Panc1 (cell line): Measurements from ENCODE around the gene PKD1L1. TPM values are rescaled to one million over a fixed set of nuclear protein-coding genes. Genes with fewer than 3 reads are reported as not detected.

Experiments used
- ATAC-seq: fragments of 200-7000 bp; cut with Tn5 transposase; 2 replicates; pipeline ENCODE4 v1.9.1; 2020; ENCODE audit warnings: mild to moderate bottlenecking, moderate library complexity
- BruUV-seq: library from RNA; stranded (reverse); fragments of 400-500 nt; replicated peaks from 2 replicates; lab custom pipeline; 2021; lab: Mats Ljungman, UMichigan
- CTCF ChIA-PET: fragments of 300-600 bp; sonication (Branson Sonifier 250); formaldehyde crosslinking; loops from one replicate; lab custom pipeline; 2022; ENCODE audit warnings: antibody characterized with exemption; lab: Charles Lee
- POLR2A ChIA-PET: fragments of 300-600 bp; sonication (Branson Sonifier 250); formaldehyde crosslinking; loops from one replicate; lab custom pipeline; 2022; ENCODE audit warnings: antibody characterized with exemption; lab: Charles Lee
- DNase-seq: peaks from one replicate; pipeline ENCODE4 v3.0.0-alpha.2; 2010; ENCODE audit warnings: low read depth, low spot score
- H3K27ac ChIP-seq: 2 replicates; pipeline ENCODE4 v1.5.1; 2011; ENCODE audit warnings: mild to moderate bottlenecking, low read length, inconsistent platforms
- H3K27me3 ChIP-seq: fragments of 200-500 bp; sonication (Bioruptor generic); 2 replicates; pipeline ENCODE4 v1.6.0; 2014; ENCODE audit warnings: low read length, inconsistent platforms; ENCODE audit not compliant: control insufficient read depth, insufficient read depth
- H3K36me3 ChIP-seq: fragments of 200-500 bp; sonication (Bioruptor generic); 2 replicates; pipeline ENCODE4 v1.5.1; 2014; ENCODE audit warnings: inconsistent platforms, mild to moderate bottlenecking, low read length, moderate library complexity; ENCODE audit not compliant: control insufficient read depth, insufficient read depth
- H3K4me1 ChIP-seq: 2 replicates; pipeline ENCODE4 v1.5.1; 2011; ENCODE audit warnings: inconsistent platforms, mild to moderate bottlenecking, low read length, moderate library complexity; ENCODE audit not compliant: control insufficient read depth, insufficient read depth
- H3K4me3 ChIP-seq, 2 experiments: 2 replicates each; pipeline ENCODE4 v1.5.1; 2011 to 2012; ENCODE audit warnings: low read depth in 2 of 2, low read length in 2 of 2, mild to moderate bottlenecking in 2 of 2, inconsistent platforms in 1 of 2, moderate library complexity in 1 of 2
- H3K9me3 ChIP-seq: fragments of 200-500 bp; sonication (Bioruptor generic); 2 replicates; pipeline ENCODE4 v1.5.1; 2014; ENCODE audit warnings: low read depth, mild to moderate bottlenecking, inconsistent platforms, low read length, moderate library complexity; ENCODE audit not compliant: control insufficient read depth, insufficient read depth
- CTCF ChIP-seq: fragments of 450-650 bp; IDR thresholded peaks from 2 replicates; pipeline ENCODE4 v1.5.1; 2017; ENCODE audit warnings: mild to moderate bottlenecking
- POLR2AphosphoS5 ChIP-seq: IDR thresholded peaks from 2 replicates; pipeline ENCODE4 v1.6.1; 2012; ENCODE audit warnings: mild to moderate bottlenecking, low read depth, low read length, moderate library complexity
- REST ChIP-seq, 2 experiments: IDR thresholded peaks; 2 replicates each; pipeline ENCODE4 v1.6.1; 2011 to 2012; ENCODE audit warnings: low read depth in 2 of 2, control low read depth in 1 of 2, low read length in 1 of 2, mild to moderate bottlenecking in 1 of 2, moderate library complexity in 1 of 2; ENCODE audit not compliant: insufficient read depth in 1 of 2
- SIN3A ChIP-seq: IDR thresholded peaks from 2 replicates; pipeline ENCODE4 v1.6.1; 2012; ENCODE audit warnings: low read depth, mild to moderate bottlenecking, low read length, moderate library complexity, borderline replicate concordance; ENCODE audit not compliant: insufficient read depth
- TCF7L2 ChIP-seq: IDR thresholded peaks from 2 replicates; pipeline ENCODE4 v1.6.1; 2011; ENCODE audit warnings: mild to moderate bottlenecking, low read depth, low read length, inconsistent platforms
- in situ Hi-C: cut with HindIII; loops from 2 replicates; pipeline ENCODE4 v1.10.0; 2016; ENCODE audit warnings: low sequenced_read_pairs, low pct_unique_long_range_greater_than_20kb
- intact Hi-C: fragments of 100-400 bp; cut with micrococcal nuclease; formaldehyde crosslinking; loops from one replicate; pipeline ENCODE4 v1.10.0; 2022; ENCODE audit not compliant: unreplicated experiment
- total RNA-seq: library from RNA; stranded (reverse); gene quantifications from one replicate; pipeline ENCODE4 v1.2.1, GENCODE V29; 2021; ENCODE audit not compliant: unreplicated experiment

The PKD1L1 gene
- total RNA-seq, 1 experiment from 2014 or later: 2.2 TPM

GRCh38 chr7:47896809-47897423 lies 51.4 kb downstream of the PKD1L1 start:
- ATAC-seq: no peak; the same call in 1 of the 2 replicates
- Histone ChIP-seq H3K9me3 (no peaks in the 10 kb centered on the region), H3K27ac (no peak overlapping the region), H3K4me3 (no peak overlapping the region), H3K27me3 (no peaks in the 10 kb centered on the region), H3K36me3 (no peaks in the 10 kb centered on the region), H3K4me1 (0 out of 2 replicates have a peak, but pooled peaks cover 6% of the 10 kb centered on the region)
- intact Hi-C loops: no loop called here
- DNase-seq: no peak
- TF ChIP-seq SIN3A: no peak
- no peak for TF ChIP-seq TCF7L2
- TF ChIP-seq REST (IDR thresholded peaks at IDR 0.05; ENCODE audit: insufficient read depth in 1 of 2, low read depth in 2 of 2, low read length in 1 of 2): no peak
- no peak for TF ChIP-seq CTCF
- no peak for TF ChIP-seq POLR2AphosphoS5
- ChIA-PET POLR2A (no interaction called here), CTCF (no interaction called here)
- no TSS peak for BruUV-seq
- in situ Hi-C loops: no loop called here

GRCh38 chr7:47895026-47895425 lies 53.2 kb downstream of the PKD1L1 start:
- Histone ChIP-seq H3K9me3 (no peaks in the 10 kb centered on the region), H3K27me3 (no peaks in the 10 kb centered on the region), H3K36me3 (no peaks in the 10 kb centered on the region), H3K27ac (peak overlapping the region; percentile 24; the same call in 1 of the 2 replicates), H3K4me3 (no peak overlapping the region), H3K4me1 (0 out of 2 replicates have a peak, but pooled peaks cover 6% of the 10 kb centered on the region)
- no peak for TF ChIP-seq TCF7L2
- ATAC-seq (peak; percentile 25; the same call in 1 of the 2 replicates), DNase-seq (no peak)
- ChIA-PET CTCF (no interaction called here), POLR2A (interaction anchor here (0.6 kb wide), 1 partner anchor 15 kb away, joined by 4 read pairs; no protein-coding TSS in a partner anchor)
- in situ Hi-C loops (no loop called here), intact Hi-C loops (no loop called here)
- no TSS peak for BruUV-seq

GRCh38 chr7:47893721-47894365 lies 54.4 kb downstream of the PKD1L1 start:
- in situ Hi-C loops (no loop called here), intact Hi-C loops (no loop called here)
- POLR2A ChIA-PET: no interaction called here
- 0 out of 2 replicates have a peak, but pooled peaks cover 6% of the 10 kb centered on the region for H3K4me1 ChIP-seq
- DNase-seq (no peak), ATAC-seq (no peak)
- H3K4me3 ChIP-seq: no peak overlapping the region
- CTCF ChIA-PET: no interaction called here
- no peak for TF ChIP-seq POLR2AphosphoS5
- TF ChIP-seq REST (IDR thresholded peaks at IDR 0.05; ENCODE audit: insufficient read depth in 1 of 2, low read depth in 2 of 2, low read length in 1 of 2): no peak
- no peak for TF ChIP-seq SIN3A
- no peak for TF ChIP-seq TCF7L2
- no peak for TF ChIP-seq CTCF
- 0 out of 2 replicates have a peak overlapping the region, but pooled peaks have one; percentile 20 for H3K27ac ChIP-seq
- H3K36me3 ChIP-seq: no peaks in the 10 kb centered on the region
- no peaks in the 10 kb centered on the region for H3K27me3 ChIP-seq
- no peaks in the 10 kb centered on the region for H3K9me3 ChIP-seq
- BruUV-seq: no TSS peak
